ENCODE measurements around the gene GRM7.
A peak's percentile ranks its signal among the peaks of the same experiment; 100 is the strongest.

The GRM7 gene

DNA sequence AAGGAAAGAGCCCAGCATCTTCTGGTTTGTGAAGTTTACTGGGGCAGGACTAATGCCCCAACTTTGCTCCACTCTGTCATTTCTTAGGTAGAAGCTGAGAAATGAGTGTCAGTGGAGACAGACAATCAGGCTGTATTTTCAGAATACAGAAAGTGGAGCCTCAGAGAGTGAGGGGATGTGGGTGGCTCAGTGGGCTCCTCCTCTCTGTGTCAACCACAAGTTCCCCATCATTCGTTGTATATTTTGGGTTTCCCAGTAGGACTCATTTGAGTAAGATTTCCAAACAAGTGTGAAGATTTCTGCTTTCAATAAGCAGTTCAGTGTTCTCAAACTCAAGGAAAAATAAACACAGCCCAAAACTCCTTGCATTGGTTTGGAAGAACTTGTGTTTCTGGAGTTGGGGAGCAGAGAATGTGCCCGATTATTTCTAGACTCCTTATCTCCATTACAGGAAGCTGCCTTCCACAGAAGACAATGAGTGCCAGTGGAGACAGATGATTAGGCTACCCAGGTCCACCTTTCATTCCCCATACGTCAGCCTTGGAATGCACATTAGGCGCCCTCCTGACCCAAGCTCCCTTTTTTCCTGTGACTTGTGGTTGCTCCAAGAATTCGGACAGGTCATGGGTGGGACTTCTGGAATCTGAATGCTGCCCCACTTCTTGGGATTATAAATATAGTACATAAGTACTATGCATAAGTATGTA lies 848.6 kb downstream of the GRM7 start:
- TF ChIP-seq KLF7 (tag by site-specific recombination; IDR thresholded peaks at IDR 0.05; ENCODE audit: borderline replicate concordance) (no peak), ZSCAN23 (tag by site-specific recombination; IDR thresholded peaks at IDR 0.05) (no peak), ZNF677 (tag by site-specific recombination; IDR thresholded peaks at IDR 0.05) (no peak), ZNF664 (tag by site-specific recombination; IDR thresholded peaks at IDR 0.05) (no peak)
- TF ChIP-seq, protein P1, sequence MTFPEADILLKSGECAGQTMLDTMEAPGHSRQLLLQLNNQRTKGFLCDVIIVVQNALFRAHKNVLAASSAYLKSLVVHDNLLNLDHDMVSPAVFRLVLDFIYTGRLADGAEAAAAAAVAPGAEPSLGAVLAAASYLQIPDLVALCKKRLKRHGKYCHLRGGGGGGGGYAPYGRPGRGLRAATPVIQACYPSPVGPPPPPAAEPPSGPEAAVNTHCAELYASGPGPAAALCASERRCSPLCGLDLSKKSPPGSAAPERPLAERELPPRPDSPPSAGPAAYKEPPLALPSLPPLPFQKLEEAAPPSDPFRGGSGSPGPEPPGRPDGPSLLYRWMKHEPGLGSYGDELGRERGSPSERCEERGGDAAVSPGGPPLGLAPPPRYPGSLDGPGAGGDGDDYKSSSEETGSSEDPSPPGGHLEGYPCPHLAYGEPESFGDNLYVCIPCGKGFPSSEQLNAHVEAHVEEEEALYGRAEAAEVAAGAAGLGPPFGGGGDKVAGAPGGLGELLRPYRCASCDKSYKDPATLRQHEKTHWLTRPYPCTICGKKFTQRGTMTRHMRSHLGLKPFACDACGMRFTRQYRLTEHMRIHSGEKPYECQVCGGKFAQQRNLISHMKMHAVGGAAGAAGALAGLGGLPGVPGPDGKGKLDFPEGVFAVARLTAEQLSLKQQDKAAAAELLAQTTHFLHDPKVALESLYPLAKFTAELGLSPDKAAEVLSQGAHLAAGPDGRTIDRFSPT (tag by site-specific recombination; IDR thresholded peaks at IDR 0.05), result no peak
- no peak overlapping the region for H3K27ac ChIP-seq (ENCODE audit: extremely low read depth, low read depth, low read length)

DNA sequence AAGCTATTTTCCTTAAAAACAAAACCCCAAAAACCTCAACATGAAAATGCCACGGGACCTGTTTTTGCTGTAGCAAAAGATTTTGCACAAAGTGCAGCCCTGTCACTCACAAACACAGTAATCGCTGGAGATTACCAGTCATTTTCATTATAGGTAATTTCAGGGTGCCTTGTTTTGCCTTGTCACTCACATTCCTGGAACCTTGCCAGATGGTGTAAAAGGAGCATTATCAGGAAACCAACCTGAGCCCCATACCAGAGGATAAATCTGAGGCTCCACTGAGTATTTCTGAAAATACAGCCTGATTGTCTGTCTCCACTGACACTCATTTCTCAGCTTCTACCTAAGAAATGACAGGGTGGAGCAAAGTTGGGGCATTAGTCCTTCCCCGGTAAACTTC lies 849.4 kb downstream of the GRM7 start:
- H3K9me3 ChIP-seq (ENCODE audit: control insufficient read depth, insufficient read depth, low read depth, low read length), result no peaks in the 10 kb centered on the region

More for the DNA sequence above, 848.6 kb downstream of the GRM7 start:
- no peaks in the 10 kb centered on the region for H3K4me1 ChIP-seq (ENCODE audit: control insufficient read depth, insufficient read depth, low read length)
- POLR2A ChIA-PET, result no interaction called here
- H3K9me3 ChIP-seq (ENCODE audit: control insufficient read depth, insufficient read depth, low read depth, low read length), result no peaks in the 10 kb centered on the region
- H3K4me3 ChIP-seq (ENCODE audit: low read depth, low read length), result no peak overlapping the region
- CTCF ChIA-PET, result no interaction called here
- no peaks in the 10 kb centered on the region for H3K36me3 ChIP-seq (ENCODE audit: control insufficient read depth in 2 of 2, insufficient read depth in 1 of 2, low read length in 2 of 2)

DNA sequence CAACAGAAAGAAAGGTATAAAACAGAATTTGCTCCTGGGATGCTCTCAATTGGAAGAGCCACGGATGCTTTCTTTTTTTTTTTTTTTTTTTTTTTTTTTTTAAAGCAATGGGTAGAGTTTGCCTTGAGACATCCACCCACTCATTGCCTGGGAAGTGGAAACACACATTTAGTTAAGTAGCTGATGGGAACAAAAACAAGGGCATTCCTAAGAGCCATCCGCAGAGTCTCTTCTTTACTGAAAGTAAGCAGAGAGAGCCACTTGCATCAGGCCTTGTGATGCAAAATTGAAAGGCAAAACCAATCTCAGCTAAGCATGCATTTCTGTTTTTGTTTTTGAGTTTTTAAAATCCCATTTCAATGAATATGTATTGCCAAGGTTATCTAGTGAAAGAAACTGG lies 852.8 kb downstream of the GRM7 start:
- no peaks in the 10 kb centered on the region for H3K36me3 ChIP-seq (ENCODE audit: control insufficient read depth in 2 of 2, insufficient read depth in 1 of 2, low read length in 2 of 2)
- POLR2A ChIA-PET, result no interaction called here
- H3K4me3 ChIP-seq (ENCODE audit: low read depth, low read length), result no peak overlapping the region
- H3K27ac ChIP-seq (ENCODE audit: extremely low read depth, low read depth, low read length), result no peak overlapping the region
- no peaks in the 10 kb centered on the region for H3K4me1 ChIP-seq (ENCODE audit: control insufficient read depth, insufficient read depth, low read length)
- no peaks in the 10 kb centered on the region for H3K9me3 ChIP-seq (ENCODE audit: control insufficient read depth, insufficient read depth, low read depth, low read length)
- TF ChIP-seq, protein P2, sequence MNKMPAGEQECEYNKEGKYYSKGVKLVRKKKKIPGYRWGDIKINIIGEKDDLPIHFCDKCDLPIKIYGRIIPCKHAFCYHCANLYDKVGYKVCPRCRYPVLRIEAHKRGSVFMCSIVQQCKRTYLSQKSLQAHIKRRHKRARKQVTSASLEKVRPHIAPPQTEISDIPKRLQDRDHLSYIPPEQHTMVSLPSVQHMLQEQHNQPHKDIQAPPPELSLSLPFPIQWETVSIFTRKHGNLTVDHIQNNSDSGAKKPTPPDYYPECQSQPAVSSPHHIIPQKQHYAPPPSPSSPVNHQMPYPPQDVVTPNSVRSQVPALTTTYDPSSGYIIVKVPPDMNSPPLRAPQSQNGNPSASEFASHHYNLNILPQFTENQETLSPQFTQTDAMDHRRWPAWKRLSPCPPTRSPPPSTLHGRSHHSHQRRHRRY (tag by site-specific recombination; IDR thresholded peaks at IDR 0.05), result no peak
- no peak for TF ChIP-seq ZFP41 (tag by site-specific recombination; IDR thresholded peaks at IDR 0.05; ENCODE audit: borderline replicate concordance)
- no peak for TF ChIP-seq ZNF549 (tag by site-specific recombination; IDR thresholded peaks at IDR 0.05)
- CTCF ChIA-PET, result no interaction called here

More for the DNA sequence above, 849.4 kb downstream of the GRM7 start:
- Histone ChIP-seq H3K36me3 (ENCODE audit: control insufficient read depth in 2 of 2, insufficient read depth in 1 of 2, low read length in 2 of 2) (no peaks in the 10 kb centered on the region), H3K4me3 (ENCODE audit: low read depth, low read length) (no peak overlapping the region), H3K4me1 (ENCODE audit: control insufficient read depth, insufficient read depth, low read length) (no peaks in the 10 kb centered on the region), H3K27ac (ENCODE audit: extremely low read depth, low read depth, low read length) (no peak overlapping the region)
- CTCF ChIA-PET, result no interaction called here
- TF ChIP-seq ZNF555 (tag by site-specific recombination; conservative IDR thresholded peaks at IDR 0.05) (no peak), MEIS1 (CRISPR knock-in tag; IDR thresholded peaks at IDR 0.05; ENCODE audit: borderline replicate concordance) (peak; percentile 49; the same call in 1 of the 2 replicates)
- POLR2A ChIA-PET, result no interaction called here

DNA sequence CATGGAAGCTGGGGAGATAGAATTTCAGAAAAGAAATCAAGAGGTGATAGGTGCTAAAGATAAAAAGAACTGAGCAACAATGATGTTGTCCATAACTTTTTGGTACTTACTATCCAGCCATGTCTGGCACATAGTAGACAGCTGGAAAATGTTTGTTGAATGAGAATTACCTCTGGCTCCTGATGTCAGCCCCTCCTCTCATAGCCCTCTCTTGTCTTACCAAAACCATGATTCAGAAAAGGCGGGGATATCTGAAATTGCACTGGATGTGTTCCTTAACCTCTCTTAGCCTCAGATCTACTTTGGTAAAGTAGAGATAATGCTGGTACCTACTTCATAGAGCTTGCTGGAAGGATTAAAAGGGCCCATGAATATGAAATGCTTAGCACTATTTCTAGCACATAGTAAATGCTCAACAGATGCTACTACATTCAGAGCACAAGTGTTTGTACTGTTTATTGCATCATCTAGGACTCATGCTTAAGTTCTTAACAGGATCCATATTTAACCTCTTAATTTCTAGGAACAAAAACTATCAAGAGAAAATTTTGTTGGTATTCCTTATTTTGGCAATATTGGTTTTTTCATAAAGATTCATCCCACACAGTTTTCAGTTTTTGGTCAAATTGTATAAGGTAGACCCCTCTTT lies 859.9 kb downstream of the GRM7 start:
- Histone ChIP-seq H3K4me3 (ENCODE audit: low read depth, low read length) (no peak overlapping the region), H3K4me1 (ENCODE audit: control insufficient read depth, insufficient read depth, low read length) (no peaks in the 10 kb centered on the region), H3K9me3 (ENCODE audit: control insufficient read depth, insufficient read depth, low read depth, low read length) (no peaks in the 10 kb centered on the region), H3K27ac (ENCODE audit: extremely low read depth, low read depth, low read length) (no peak overlapping the region), H3K36me3 (ENCODE audit: control insufficient read depth in 2 of 2, insufficient read depth in 1 of 2, low read length in 2 of 2) (no peaks in the 10 kb centered on the region)
- POLR2A ChIA-PET, result no interaction called here
- CTCF ChIA-PET, result no interaction called here
- TF ChIP-seq ZNF549 (tag by site-specific recombination; IDR thresholded peaks at IDR 0.05), result no peak
- no peak for TF ChIP-seq ZNF239 (tag by site-specific recombination; IDR thresholded peaks at IDR 0.05)
- no peak for TF ChIP-seq ZNF114 (tag by site-specific recombination; IDR thresholded peaks at IDR 0.05)
- TF ChIP-seq, protein P3, sequence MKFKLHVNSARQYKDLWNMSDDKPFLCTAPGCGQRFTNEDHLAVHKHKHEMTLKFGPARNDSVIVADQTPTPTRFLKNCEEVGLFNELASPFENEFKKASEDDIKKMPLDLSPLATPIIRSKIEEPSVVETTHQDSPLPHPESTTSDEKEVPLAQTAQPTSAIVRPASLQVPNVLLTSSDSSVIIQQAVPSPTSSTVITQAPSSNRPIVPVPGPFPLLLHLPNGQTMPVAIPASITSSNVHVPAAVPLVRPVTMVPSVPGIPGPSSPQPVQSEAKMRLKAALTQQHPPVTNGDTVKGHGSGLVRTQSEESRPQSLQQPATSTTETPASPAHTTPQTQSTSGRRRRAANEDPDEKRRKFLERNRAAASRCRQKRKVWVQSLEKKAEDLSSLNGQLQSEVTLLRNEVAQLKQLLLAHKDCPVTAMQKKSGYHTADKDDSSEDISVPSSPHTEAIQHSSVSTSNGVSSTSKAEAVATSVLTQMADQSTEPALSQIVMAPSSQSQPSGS (tag by site-specific recombination; IDR thresholded peaks at IDR 0.05; ENCODE audit: low read depth), result no peak
- TF ChIP-seq ZBTB20 (tag by site-specific recombination; IDR thresholded peaks at IDR 0.05), result no peak
- no peak for TF ChIP-seq ZNF658 (tag by site-specific recombination; IDR thresholded peaks at IDR 0.05)
- no peak for TF ChIP-seq MZF1 (tag by site-specific recombination; IDR thresholded peaks at IDR 0.05; ENCODE audit: borderline replicate concordance)
- no peak for TF ChIP-seq ZNF544 (tag by site-specific recombination; IDR thresholded peaks at IDR 0.05)
- TF ChIP-seq, protein P4, sequence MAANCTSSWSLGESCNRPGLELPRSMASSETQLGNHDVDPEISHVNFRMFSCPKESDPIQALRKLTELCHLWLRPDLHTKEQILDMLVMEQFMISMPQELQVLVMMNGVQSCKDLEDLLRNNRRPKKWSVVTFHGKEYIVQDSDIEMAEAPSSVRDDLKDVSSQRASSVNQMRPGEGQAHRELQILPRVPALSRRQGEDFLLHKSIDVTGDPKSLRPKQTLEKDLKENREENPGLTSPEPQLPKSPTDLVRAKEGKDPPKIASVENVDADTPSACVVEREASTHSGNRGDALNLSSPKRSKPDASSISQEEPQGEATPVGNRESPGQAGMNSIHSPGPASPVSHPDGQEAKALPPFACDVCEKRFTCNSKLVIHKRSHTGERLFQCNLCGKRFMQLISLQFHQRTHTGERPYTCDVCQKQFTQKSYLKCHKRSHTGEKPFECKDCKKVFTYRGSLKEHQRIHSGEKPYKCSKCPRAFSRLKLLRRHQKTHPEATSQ (tag by site-specific recombination; IDR thresholded peaks at IDR 0.05), result no peak
- no peak for TF ChIP-seq SCRT2 (tag by site-specific recombination; IDR thresholded peaks at IDR 0.05)
- TF ChIP-seq, protein P5, sequence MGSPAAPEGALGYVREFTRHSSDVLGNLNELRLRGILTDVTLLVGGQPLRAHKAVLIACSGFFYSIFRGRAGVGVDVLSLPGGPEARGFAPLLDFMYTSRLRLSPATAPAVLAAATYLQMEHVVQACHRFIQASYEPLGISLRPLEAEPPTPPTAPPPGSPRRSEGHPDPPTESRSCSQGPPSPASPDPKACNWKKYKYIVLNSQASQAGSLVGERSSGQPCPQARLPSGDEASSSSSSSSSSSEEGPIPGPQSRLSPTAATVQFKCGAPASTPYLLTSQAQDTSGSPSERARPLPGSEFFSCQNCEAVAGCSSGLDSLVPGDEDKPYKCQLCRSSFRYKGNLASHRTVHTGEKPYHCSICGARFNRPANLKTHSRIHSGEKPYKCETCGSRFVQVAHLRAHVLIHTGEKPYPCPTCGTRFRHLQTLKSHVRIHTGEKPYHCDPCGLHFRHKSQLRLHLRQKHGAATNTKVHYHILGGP (tag by site-specific recombination; IDR thresholded peaks at IDR 0.05), result no peak
